Liver (tissue), 9 donors: ENCODE data around the gene SUPT4H1. TPM values are rescaled to one million over a fixed set of nuclear protein-coding genes. Genes with fewer than 3 reads are reported as not detected.

Experiments
- DNase-seq: peaks from one replicate; pipeline ENCODE4 v3.0.0-alpha.2; 2017; ENCODE audit warnings: low spot score
- H3K27ac ChIP-seq, 2 donors: one replicate each; pipeline ENCODE4 v1.7.0; 2013; ENCODE audit warnings: inconsistent platforms in 2 of 2, low read length in 2 of 2, control low read depth in 1 of 2, low read depth in 1 of 2, mild to moderate bottlenecking in 1 of 2
- H3K27me3 ChIP-seq, 4 donors: one replicate each; pipeline versions ENCODE4 v1.6.1 to v1.7.0; 2013; ENCODE audit warnings: low read length in 3 of 4, inconsistent platforms in 1 of 4, mild to moderate bottlenecking in 1 of 4, moderate library complexity in 1 of 4; ENCODE audit not compliant: control insufficient read depth in 4 of 4, insufficient read depth in 4 of 4
- H3K36me3 ChIP-seq, 4 donors: one replicate each; pipeline versions ENCODE4 v1.6.1 to v1.7.0; 2013; ENCODE audit warnings: low read length in 3 of 4, mild to moderate bottlenecking in 3 of 4, low read depth in 1 of 4, moderate library complexity in 1 of 4; ENCODE audit not compliant: control insufficient read depth in 4 of 4, insufficient read depth in 3 of 4
- H3K4me1 ChIP-seq, 4 donors: one replicate each; pipeline versions ENCODE4 v1.6.1 to v1.7.0; 2013; ENCODE audit warnings: low read length in 3 of 4, mild to moderate bottlenecking in 3 of 4, moderate library complexity in 1 of 4; ENCODE audit not compliant: control insufficient read depth in 4 of 4, insufficient read depth in 4 of 4
- H3K4me3 ChIP-seq, 3 donors: one replicate each; pipeline versions ENCODE4 v1.6.1 to v1.7.0; 2013; ENCODE audit warnings: low read length in 3 of 3, control low read depth in 1 of 3, low read depth in 1 of 3, mild to moderate bottlenecking in 1 of 3
- H3K9ac ChIP-seq, 2 donors: one replicate each; pipeline ENCODE4 v1.7.0; 2013; ENCODE audit warnings: low read length in 2 of 2, mild to moderate bottlenecking in 2 of 2, moderate library complexity in 2 of 2, control low read depth in 1 of 2, low read depth in 1 of 2
- H3K9me3 ChIP-seq, 4 donors: one replicate each; pipeline versions ENCODE4 v1.6.1 to v1.7.0; 2013; ENCODE audit warnings: low read length in 3 of 4; ENCODE audit not compliant: control insufficient read depth in 4 of 4
- ATF3 ChIP-seq: IDR thresholded peaks from 2 replicates; pipeline ENCODE4 v1.6.1; 2016; ENCODE audit warnings: antibody characterized with exemption
- EGR1 ChIP-seq, 2 donors: IDR thresholded peaks; 2 replicates each; pipeline ENCODE4 v1.6.1; 2016 to 2018; ENCODE audit warnings: antibody characterized with exemption in 2 of 2, low read depth in 2 of 2
- FOXA1 ChIP-seq: IDR thresholded peaks from 2 replicates; pipeline ENCODE4 v1.6.1; 2016; ENCODE audit warnings: antibody characterized with exemption
- FOXA2 ChIP-seq: IDR thresholded peaks from 2 replicates; pipeline ENCODE4 v1.6.1; 2016; ENCODE audit warnings: antibody characterized with exemption
- GABPA ChIP-seq, 2 donors: IDR thresholded peaks in 1 of 2; conservative IDR thresholded peaks in 1 of 2; 2 replicates each; pipeline ENCODE4 v1.6.1; 2016; ENCODE audit warnings: antibody characterized with exemption in 2 of 2, mild to moderate bottlenecking in 1 of 2, moderate library complexity in 1 of 2
- HNF4A ChIP-seq, 2 donors: conservative IDR thresholded peaks; 2 replicates each; pipeline ENCODE4 v1.6.1; 2016; ENCODE audit warnings: antibody characterized with exemption in 2 of 2, mild to moderate bottlenecking in 2 of 2
- HNF4G ChIP-seq: IDR thresholded peaks from 2 replicates; pipeline ENCODE4 v1.6.1; 2016; ENCODE audit warnings: antibody characterized with exemption
- JUND ChIP-seq, 2 donors: IDR thresholded peaks; 2 replicates each; pipeline ENCODE4 v1.6.1; 2016; ENCODE audit warnings: antibody characterized with exemption in 2 of 2
- MAX ChIP-seq: IDR thresholded peaks from 2 replicates; pipeline ENCODE4 v1.6.1; 2016; ENCODE audit warnings: antibody characterized with exemption
- NR2F2 ChIP-seq: IDR thresholded peaks from 2 replicates; pipeline ENCODE4 v1.6.1; 2016; ENCODE audit warnings: antibody characterized with exemption
- RAD21 ChIP-seq, 2 donors: IDR thresholded peaks; 2 replicates each; pipeline ENCODE4 v1.6.1; 2016; ENCODE audit warnings: antibody characterized with exemption in 2 of 2, mild to moderate bottlenecking in 2 of 2
- RXRA ChIP-seq, 2 donors: IDR thresholded peaks; 2 replicates each; pipeline ENCODE4 v1.6.1; 2017 to 2018; ENCODE audit warnings: antibody characterized with exemption in 2 of 2, mild to moderate bottlenecking in 1 of 2
- SP1 ChIP-seq: IDR thresholded peaks from 2 replicates; pipeline ENCODE4 v1.6.1; 2018; ENCODE audit warnings: antibody characterized with exemption, mild to moderate bottlenecking
- TAF1 ChIP-seq: conservative IDR thresholded peaks from 2 replicates; pipeline ENCODE4 v1.6.1; 2016; ENCODE audit warnings: antibody characterized with exemption, mild to moderate bottlenecking
- YY1 ChIP-seq: IDR thresholded peaks from 2 replicates; pipeline ENCODE4 v1.6.1; 2016; ENCODE audit warnings: antibody characterized with exemption, mild to moderate bottlenecking
- WGBS: extraction: QIAGEN DNeasy Blood & Tissue Kit; methylation state at CpG from one replicate; pipeline ENCODE4 v1.1.7; 2013; 5-methylcytosine and 5-hydroxymethylcytosine counted together
- polyA plus RNA-seq, 2 donors: library from polyadenylated mRNA; stranded (reverse) in 1 of 2; unstranded in 1 of 2; fragments of 200-250 nt in 1 of 2; fragments of >200 nt in 1 of 2; fragmentation: Nextera tagmentation in 1 of 2; extraction: Ambion mirVana in 1 of 2; gene quantifications; one replicate each; pipeline versions ENCODE4 v1.2.1 to v1.2.3, GENCODE V29; 2013 to 2015
- total RNA-seq, 2 donors: library from RNA; depleted of rRNA; stranded (reverse); fragments of >200 nt; gene quantifications; one replicate each; pipeline ENCODE4 v1.2.3, GENCODE V29; 2014
- TF ChIP-seq, protein P1 (sequence below): fragments of 150-350 bp; IDR thresholded peaks from 2 replicates; pipeline ENCODE4 v1.5.1; 2017; ENCODE audit warnings: improper control_type of control experiment, low read depth, low read length; ENCODE audit not compliant: missing input control
- TF ChIP-seq, protein P2 (sequence below): IDR thresholded peaks from 2 replicates; pipeline ENCODE4 v1.6.1; 2016; ENCODE audit warnings: antibody characterized with exemption
- donor health status: healthy.
- donor health status: healthy.
- donor health status: healthy.
- donor health status: healthy.
- donor health status: healthy.

Gene SUPT4H1
- total and polyA plus RNA-seq, 4 donors: 23.3 to 59.1 (median 40.4) TPM

DNA sequence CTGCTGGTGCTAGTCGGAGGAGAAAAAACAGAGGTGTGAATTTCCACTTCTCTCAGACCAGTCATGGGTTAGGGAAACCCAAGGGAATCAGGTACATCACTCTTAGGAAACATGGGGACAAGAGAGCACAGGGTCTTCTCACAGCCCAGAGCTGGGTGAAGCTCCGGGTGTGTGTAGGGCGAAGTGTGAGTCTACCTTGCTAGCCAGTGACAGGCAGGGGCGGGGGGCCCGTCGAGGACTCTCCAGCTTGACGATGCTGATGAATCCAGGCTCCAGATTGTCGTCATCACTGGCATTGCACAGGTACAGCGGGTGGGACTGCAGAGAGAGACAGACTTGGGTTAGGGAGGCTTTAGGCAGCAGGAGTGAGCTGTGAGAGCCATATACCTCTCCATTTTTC lies 18.7 kb upstream of the SUPT4H1 start:
- DNase-seq: no peak
- Histone ChIP-seq H3K36me3 (no peaks in the 10 kb centered on the region), H3K9ac (no peak overlapping the region), H3K27me3 (no peaks in the 10 kb centered on the region), H3K27ac (no peak overlapping the region), H3K9me3 (no peaks in the 10 kb centered on the region), H3K4me3 (no peak overlapping the region), H3K4me1 (peaks cover 7 to 46% (median 29%) of the 10 kb centered on the region in 4 donors)
- TF ChIP-seq SP1 (no peak), RAD21 (IDR thresholded peaks at IDR 0.05) (no peak), GABPA (IDR thresholded peaks at IDR 0.05 in 1 of 2, conservative IDR thresholded peaks at IDR 0.05 in 1 of 2) (no peak), NR2F2 (no peak), HNF4A (conservative IDR thresholded peaks at IDR 0.05) (no peak), HNF4G (no peak), RXRA (IDR thresholded peaks at IDR 0.05) (no peak), JUND (IDR thresholded peaks at IDR 0.05) (no peak), ATF3 (no peak)
- TF ChIP-seq, protein P1, sequence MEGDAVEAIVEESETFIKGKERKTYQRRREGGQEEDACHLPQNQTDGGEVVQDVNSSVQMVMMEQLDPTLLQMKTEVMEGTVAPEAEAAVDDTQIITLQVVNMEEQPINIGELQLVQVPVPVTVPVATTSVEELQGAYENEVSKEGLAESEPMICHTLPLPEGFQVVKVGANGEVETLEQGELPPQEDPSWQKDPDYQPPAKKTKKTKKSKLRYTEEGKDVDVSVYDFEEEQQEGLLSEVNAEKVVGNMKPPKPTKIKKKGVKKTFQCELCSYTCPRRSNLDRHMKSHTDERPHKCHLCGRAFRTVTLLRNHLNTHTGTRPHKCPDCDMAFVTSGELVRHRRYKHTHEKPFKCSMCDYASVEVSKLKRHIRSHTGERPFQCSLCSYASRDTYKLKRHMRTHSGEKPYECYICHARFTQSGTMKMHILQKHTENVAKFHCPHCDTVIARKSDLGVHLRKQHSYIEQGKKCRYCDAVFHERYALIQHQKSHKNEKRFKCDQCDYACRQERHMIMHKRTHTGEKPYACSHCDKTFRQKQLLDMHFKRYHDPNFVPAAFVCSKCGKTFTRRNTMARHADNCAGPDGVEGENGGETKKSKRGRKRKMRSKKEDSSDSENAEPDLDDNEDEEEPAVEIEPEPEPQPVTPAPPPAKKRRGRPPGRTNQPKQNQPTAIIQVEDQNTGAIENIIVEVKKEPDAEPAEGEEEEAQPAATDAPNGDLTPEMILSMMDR: no peak
- 85% methylated on average over 9 of the region's 9 CpGs for WGBS

GRCh38 chr17:58370309-58370708 lies 18.3 kb upstream of the SUPT4H1 start:
- TF ChIP-seq SP1: no peak
- no peak for TF ChIP-seq GABPA (IDR thresholded peaks at IDR 0.05 in 1 of 2, conservative IDR thresholded peaks at IDR 0.05 in 1 of 2)
- TF ChIP-seq FOXA2: no peak
- TF ChIP-seq, protein P2, sequence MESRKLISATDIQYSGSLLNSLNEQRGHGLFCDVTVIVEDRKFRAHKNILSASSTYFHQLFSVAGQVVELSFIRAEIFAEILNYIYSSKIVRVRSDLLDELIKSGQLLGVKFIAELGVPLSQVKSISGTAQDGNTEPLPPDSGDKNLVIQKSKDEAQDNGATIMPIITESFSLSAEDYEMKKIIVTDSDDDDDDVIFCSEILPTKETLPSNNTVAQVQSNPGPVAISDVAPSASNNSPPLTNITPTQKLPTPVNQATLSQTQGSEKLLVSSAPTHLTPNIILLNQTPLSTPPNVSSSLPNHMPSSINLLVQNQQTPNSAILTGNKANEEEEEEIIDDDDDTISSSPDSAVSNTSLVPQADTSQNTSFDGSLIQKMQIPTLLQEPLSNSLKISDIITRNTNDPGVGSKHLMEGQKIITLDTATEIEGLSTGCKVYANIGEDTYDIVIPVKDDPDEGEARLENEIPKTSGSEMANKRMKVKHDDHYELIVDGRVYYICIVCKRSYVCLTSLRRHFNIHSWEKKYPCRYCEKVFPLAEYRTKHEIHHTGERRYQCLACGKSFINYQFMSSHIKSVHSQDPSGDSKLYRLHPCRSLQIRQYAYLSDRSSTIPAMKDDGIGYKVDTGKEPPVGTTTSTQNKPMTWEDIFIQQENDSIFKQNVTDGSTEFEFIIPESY: no peak
- no peak for TF ChIP-seq HNF4G
- no peak for TF ChIP-seq FOXA1
- no peak for TF ChIP-seq EGR1 (IDR thresholded peaks at IDR 0.05; ENCODE audit: low read depth in 2 of 2)
- TF ChIP-seq JUND (IDR thresholded peaks at IDR 0.05): no peak
- TF ChIP-seq HNF4A (conservative IDR thresholded peaks at IDR 0.05): no peak
- no peak for TF ChIP-seq RXRA (IDR thresholded peaks at IDR 0.05)
- TF ChIP-seq TAF1: no peak
- no peak for TF ChIP-seq MAX
- no peak for TF ChIP-seq YY1
- TF ChIP-seq, protein P1: no peak
- TF ChIP-seq ATF3: no peak
- H3K9ac ChIP-seq: no peak overlapping the region
- no peaks in the 10 kb centered on the region for H3K36me3 ChIP-seq
- no peak overlapping the region for H3K4me3 ChIP-seq
- no peaks in the 10 kb centered on the region for H3K27me3 ChIP-seq
- no peaks in the 10 kb centered on the region for H3K9me3 ChIP-seq
- 86% methylated on average over 5 of the region's 5 CpGs for WGBS
- DNase-seq: no peak
- H3K27ac ChIP-seq: no peak overlapping the region
- H3K4me1 ChIP-seq: peaks cover 7 to 48% (median 32%) of the 10 kb centered on the region in 4 donors
